K562 (cell line): ENCODE measurements around the gene POLR3H. TPM values are rescaled to one million over a fixed set of nuclear protein-coding genes. Genes with fewer than 3 reads are reported as not detected.

Experiments
- ARID2 ChIP-seq: fragments of 450-650 bp; IDR thresholded peaks from 2 replicates; pipeline ENCODE4 v1.6.1; 2017; ENCODE audit warnings: antibody characterized with exemption, mild to moderate bottlenecking
- ATF7 ChIP-seq: fragments of 450-650 bp; IDR thresholded peaks from 2 replicates; pipeline ENCODE4 v1.7.1; 2014; ENCODE audit warnings: mild to moderate bottlenecking, moderate library complexity
- CBX3 ChIP-seq, 2 experiments: IDR thresholded peaks; 1 replicate in 1 of 2; 2 replicates in 1 of 2; pipeline ENCODE4 v1.6.1; 2012; ENCODE audit warnings: inconsistent platforms in 2 of 2, low read length in 2 of 2, borderline replicate concordance in 1 of 2, control low read depth in 1 of 2
- CHD4 ChIP-seq: fragments of 200-600 bp; sonication (generic); IDR thresholded peaks from 3 replicates; pipeline ENCODE4 v1.6.1; 2012; ENCODE audit warnings: low read depth, mild to moderate bottlenecking, mixed read lengths, low read length, inconsistent platforms; ENCODE audit not compliant: insufficient read depth, insufficient replicate concordance, poor library complexity, severe bottlenecking
- CTBP1 ChIP-seq: fragments of 450-650 bp; IDR thresholded peaks from 2 replicates; pipeline ENCODE4 v1.6.1; 2016; ENCODE audit warnings: borderline replicate concordance
- CTCFL ChIP-seq: IDR thresholded peaks from 2 replicates; pipeline ENCODE4 v1.6.1; 2011; ENCODE audit warnings: borderline replicate concordance, low read depth, mild to moderate bottlenecking, moderate library complexity, low read length; ENCODE audit not compliant: insufficient read depth, poor library complexity, severe bottlenecking
- HIVEP1 ChIP-seq: fragments of 250-450 bp; sonication (Bioruptor Pico); IDR thresholded peaks from 2 replicates; pipeline ENCODE4 v1.4.0; 2020; ENCODE audit warnings: mild to moderate bottlenecking
- KDM1A ChIP-seq, 2 experiments: fragments of 450-650 bp; IDR thresholded peaks; 2 replicates each; pipeline ENCODE4 v1.6.1; 2016; ENCODE audit warnings: mild to moderate bottlenecking in 2 of 2
- L3MBTL2 ChIP-seq: fragments of 450-650 bp; IDR thresholded peaks from 2 replicates; pipeline ENCODE4 v1.6.1; 2016; ENCODE audit warnings: mild to moderate bottlenecking, moderate library complexity
- MYC ChIP-seq, 2 experiments: fragments of 250-450 bp in 1 of 2; sonication (Bioruptor Pico) in 1 of 2; IDR thresholded peaks; 2 replicates each; pipeline versions ENCODE4 v1.5.1 to v1.6.1; 2012 to 2021; ENCODE audit warnings: low read depth in 2 of 2, borderline replicate concordance in 1 of 2, improper control_type of control experiment in 1 of 2, low read length in 1 of 2, mild to moderate bottlenecking in 1 of 2, moderate library complexity in 1 of 2
- MYNN ChIP-seq, 2 experiments: sonication (generic); formaldehyde crosslinking in 1 of 2; IDR thresholded peaks; 2 replicates each; pipeline versions ENCODE4 v1.5.0 to v1.6.1; 2016 to 2020; ENCODE audit warnings: antibody characterized with exemption in 1 of 2, missing genetic modification reagents in 1 of 2
- NFATC3 ChIP-seq: fragments of 450-650 bp; IDR thresholded peaks from 2 replicates; pipeline ENCODE4 v1.6.1; 2017; ENCODE audit warnings: mild to moderate bottlenecking
- NRF1 ChIP-seq, 2 experiments: fragments of 450-650 bp; IDR thresholded peaks in 1 of 2; conservative IDR thresholded peaks in 1 of 2; 2 replicates each; pipeline ENCODE4 v1.6.1; 2014; ENCODE audit warnings: mild to moderate bottlenecking in 2 of 2
- NUFIP1 ChIP-seq: fragments of 450-650 bp; IDR thresholded peaks from 2 replicates; pipeline ENCODE4 v1.6.1; 2018; ENCODE audit not compliant: partially characterized antibody
- RBFOX2 ChIP-seq: fragments of 200-400 bp; formaldehyde crosslinking; IDR thresholded peaks from 2 replicates; pipeline ENCODE4 v1.6.1; 2017; ENCODE audit warnings: low read depth, mild to moderate bottlenecking, low read length, moderate library complexity
- WHSC1 ChIP-seq: IDR thresholded peaks from one replicate; pipeline ENCODE4 v1.6.1; 2012; ENCODE audit warnings: low read length, control low read depth, inconsistent platforms
- XRCC5 ChIP-seq: fragments of 200-400 bp; formaldehyde crosslinking; IDR thresholded peaks from 2 replicates; pipeline ENCODE4 v1.6.1; 2017; ENCODE audit warnings: low read depth, mild to moderate bottlenecking, low read length
- ZBTB17 ChIP-seq: fragments of 450-650 bp; formaldehyde crosslinking; IDR thresholded peaks from 2 replicates; pipeline ENCODE4 v1.4.0; 2020; ENCODE audit warnings: mild to moderate bottlenecking
- ZNF324 ChIP-seq: fragments of 250-450 bp; sonication (Bioruptor Pico); IDR thresholded peaks from 2 replicates; pipeline ENCODE4 v1.4.0; 2020; ENCODE audit warnings: mild to moderate bottlenecking
- ZNF384 ChIP-seq: IDR thresholded peaks from 2 replicates; pipeline ENCODE4 v1.6.1; 2012; ENCODE audit warnings: low read depth, low read length, improper control_type of control experiment
- ZNF592 ChIP-seq: fragments of 450-650 bp; IDR thresholded peaks from 2 replicates; pipeline ENCODE4 v1.6.1; 2017; ENCODE audit warnings: antibody characterized with exemption, mild to moderate bottlenecking
- polyA plus RNA-seq, 8 experiments: library from polyadenylated mRNA; depleted of rRNA in 4 of 8; stranded (reverse) in 5 of 8; unstranded in 3 of 8; fragments of >200 nt; fragmentation: Nextera tagmentation in 2 of 8; fragmentation: Illumina TruSeq in 1 of 8; extraction: Ambion mirVana in 2 of 8; extraction: Trizol in 1 of 8; gene quantifications; 2 replicates each; pipeline versions ENCODE4 v1.2.1 to v1.2.3, GENCODE V29; 2011 to 2014; ENCODE audit warnings: inconsistent platforms in 1 of 8, missing spikeins in 1 of 8
- total RNA-seq, 7 experiments: library from RNA; depleted of rRNA in 6 of 7; stranded (reverse); fragments of >200 nt in 6 of 7; fragmentation: Illumina TruSeq in 2 of 7; extraction: Trizol in 2 of 7; gene quantifications; 2 replicates each; pipeline versions ENCODE4 v1.2.1 to v1.2.3, GENCODE V29; 2011 to 2021; ENCODE audit warnings: low replicate concordance in 1 of 7

POLR3H gene
- total and polyA plus RNA-seq, 9 of the 15 experiments (the other 6 are each of a cell fraction or from before 2014, with no cell fraction given) = 5.3 to 48.4 (median 22.2) TPM

- TF ChIP-seq NFATC3 (no peak), NRF1 (conservative IDR thresholded peaks at IDR 0.05 in 1 of 2, IDR thresholded peaks at IDR 0.05 in 1 of 2) (0 out of 4 replicates have a peak, but pooled peaks of 1 of the 2 experiments have one; percentile 12), WHSC1 (no peak), MYC (IDR thresholded peaks at IDR 0.05; ENCODE audit: low read depth, low read length) (0 out of 2 replicates have a peak, but pooled peaks have one; percentile 10), MYC (CRISPR knock-in tag; IDR thresholded peaks at IDR 0.05; ENCODE audit: borderline replicate concordance, low read depth) (no peak), XRCC5 (peak; percentile 31; the same call in 1 of the 2 replicates), HIVEP1 (CRISPR knock-in tag) (no peak), CTBP1 (peak; percentile 31; the same call in 1 of the 2 replicates), CHD4 (no peak), ZNF592 (peak; percentile 58; the same call in 1 of the 2 replicates), NUFIP1 (no peak), RBFOX2 (peak; percentile 43; the same call in 1 of the 2 replicates), ZBTB17 (no peak), ARID2 (peak; percentile 52; the same call in 1 of the 2 replicates), ZNF324 (peak; percentile 92), CTCFL (peak; percentile 18), KDM1A (IDR thresholded peaks at IDR 0.05) (0 out of 4 replicates have a peak, but pooled peaks of 1 of the 2 experiments have one; percentile 34), ZNF384 (peak; percentile 60; the same call in 1 of the 2 replicates), MYNN (IDR thresholded peaks at IDR 0.05) (0 out of 2 replicates have a peak, but pooled peaks have one; percentile 37), MYNN (CRISPR knock-in tag; IDR thresholded peaks at IDR 0.05) (no peak), ATF7 (0 out of 2 replicates have a peak, but pooled peaks have one; percentile 11), CBX3 (IDR thresholded peaks at IDR 0.05; ENCODE audit: borderline replicate concordance in 1 of 2, low read length in 2 of 2) (0 out of 3 replicates have a peak, but pooled peaks of 1 of the 2 experiments have one; percentile 26), L3MBTL2 (0 out of 2 replicates have a peak, but pooled peaks have one; percentile 22)
Measured at GRCh38 chr22:41576877-41577276, 32.6 kb upstream of the POLR3H start (continued).
